Mesenchymal stem cell (in vitro differentiated cells and primary cell): ENCODE measurements around the gene GFRA1.

Experiments used
- DNase-seq: peaks from one replicate; pipeline ENCODE4 v3.0.0-alpha.2; 2013
- H2AFZ ChIP-seq: one replicate; pipeline ENCODE4 v1.6.1; 2013; ENCODE audit warnings: low read depth, mild to moderate bottlenecking, control low read depth, inconsistent platforms, low read length, moderate library complexity
- H2AK5ac ChIP-seq: 2 replicates; pipeline ENCODE4 v1.6.1; 2013; ENCODE audit warnings: low read length, moderate library complexity, mild to moderate bottlenecking, inconsistent platforms; ENCODE audit not compliant: severe bottlenecking
- H2BK120ac ChIP-seq: one replicate; pipeline ENCODE4 v1.6.1; 2013; ENCODE audit warnings: low read depth, mild to moderate bottlenecking, inconsistent platforms, low read length, moderate library complexity
- H2BK12ac ChIP-seq, 2 experiments: one replicate each; pipeline ENCODE4 v1.6.1; 2013; ENCODE audit warnings: inconsistent platforms in 2 of 2, low read length in 2 of 2, mild to moderate bottlenecking in 2 of 2, moderate library complexity in 2 of 2, control low read depth in 1 of 2
- H2BK15ac ChIP-seq: one replicate; pipeline ENCODE4 v1.6.1; 2013; ENCODE audit warnings: mild to moderate bottlenecking, low read depth, inconsistent platforms; ENCODE audit not compliant: poor library complexity, severe bottlenecking
- H2BK5ac ChIP-seq: 2 replicates; pipeline ENCODE4 v1.6.1; 2013; ENCODE audit warnings: low read depth, mild to moderate bottlenecking, low read length, control low read depth, inconsistent platforms; ENCODE audit not compliant: poor library complexity, severe bottlenecking
- H3K14ac ChIP-seq, 2 experiments: one replicate each; pipeline ENCODE4 v1.6.1; 2013; ENCODE audit warnings: inconsistent platforms in 2 of 2, low read length in 2 of 2, control low read depth in 1 of 2, mild to moderate bottlenecking in 1 of 2, moderate library complexity in 1 of 2
- H3K18ac ChIP-seq, 2 experiments: one replicate each; pipeline ENCODE4 v1.6.1; 2013; ENCODE audit warnings: inconsistent platforms in 2 of 2, low read length in 2 of 2, control low read depth in 1 of 2, low read depth in 1 of 2, mild to moderate bottlenecking in 1 of 2
- H3K23ac ChIP-seq, 2 experiments: one replicate each; pipeline ENCODE4 v1.6.1; 2013; ENCODE audit warnings: inconsistent platforms in 2 of 2, low read length in 2 of 2, mild to moderate bottlenecking in 2 of 2, moderate library complexity in 2 of 2, control low read depth in 1 of 2
- H3K27ac ChIP-seq: 2 replicates; pipeline ENCODE4 v1.5.1; 2013; ENCODE audit warnings: mild to moderate bottlenecking, moderate library complexity, low read length, control low read depth, inconsistent platforms; ENCODE audit not compliant: poor library complexity, severe bottlenecking
- H3K27me3 ChIP-seq, 2 experiments: 2 replicates each; pipeline versions ENCODE4 v1.6.1 to v1.7.0; 2013; ENCODE audit warnings: low read length in 2 of 2, mild to moderate bottlenecking in 2 of 2, moderate library complexity in 2 of 2, control low read depth in 1 of 2, inconsistent platforms in 1 of 2; ENCODE audit not compliant: control insufficient read depth in 1 of 2, insufficient read depth in 1 of 2
- H3K36me3 ChIP-seq, 2 experiments: 2 replicates each; pipeline versions ENCODE4 v1.6.1 to v1.7.0; 2013; ENCODE audit warnings: low read length in 2 of 2, control low read depth in 1 of 2, inconsistent platforms in 1 of 2, low read depth in 1 of 2, mild to moderate bottlenecking in 1 of 2; ENCODE audit not compliant: insufficient read depth in 2 of 2, control insufficient read depth in 1 of 2
- H3K4ac ChIP-seq, 2 experiments: one replicate each; pipeline ENCODE4 v1.6.1; 2013; ENCODE audit warnings: inconsistent platforms in 2 of 2, low read length in 2 of 2, mild to moderate bottlenecking in 2 of 2, moderate library complexity in 2 of 2, control low read depth in 1 of 2, low read depth in 1 of 2
- H3K4me1 ChIP-seq: 2 replicates; pipeline ENCODE4 v1.6.1; 2013; ENCODE audit warnings: low read depth, low read length, control low read depth; ENCODE audit not compliant: control insufficient read depth, insufficient read depth
- H3K4me2 ChIP-seq: 2 replicates; pipeline ENCODE4 v1.6.1; 2013; ENCODE audit warnings: low read length, mild to moderate bottlenecking, inconsistent platforms; ENCODE audit not compliant: poor library complexity, severe bottlenecking
- H3K4me3 ChIP-seq, 2 experiments: 2 replicates each; pipeline versions ENCODE4 v1.5.1 to v1.7.0; 2013; ENCODE audit warnings: low read length in 2 of 2, mild to moderate bottlenecking in 2 of 2, control low read depth in 1 of 2, low read depth in 1 of 2; ENCODE audit not compliant: insufficient read depth in 1 of 2
- H3K79me1 ChIP-seq: replicated peaks from 2 replicates; pipeline ENCODE4 v1.6.1; 2013; ENCODE audit warnings: mild to moderate bottlenecking, control low read depth, low read length, inconsistent platforms; ENCODE audit not compliant: poor library complexity, severe bottlenecking
- H3K9ac ChIP-seq: 2 replicates; pipeline ENCODE4 v1.7.0; 2013; ENCODE audit warnings: mild to moderate bottlenecking, low read length, moderate library complexity
- H3K9me3 ChIP-seq: 2 replicates; pipeline ENCODE4 v1.7.0; 2013; ENCODE audit warnings: mild to moderate bottlenecking, low read length; ENCODE audit not compliant: control insufficient read depth
- H4K8ac ChIP-seq: one replicate; pipeline ENCODE4 v1.6.1; 2013; ENCODE audit warnings: inconsistent platforms, mild to moderate bottlenecking, low read length, moderate library complexity
- H4K91ac ChIP-seq: one replicate; pipeline ENCODE4 v1.6.1; 2013; ENCODE audit warnings: mild to moderate bottlenecking, low read length, inconsistent platforms
- WGBS: methylation state at CpG from one replicate; pipeline ENCODE4 v1.1.7; 2013; ENCODE audit warnings: mixed read lengths; 5-methylcytosine and 5-hydroxymethylcytosine counted together

Gene GFRA1

GRCh38 chr10:116311706-116312490, 38.9 kb upstream of the GFRA1 start:
- H3K27ac ChIP-seq = no peak overlapping the region
- no peak overlapping the region for H3K23ac ChIP-seq
- H3K36me3 ChIP-seq = no peaks in the 10 kb centered on the region
- H3K4me1 ChIP-seq = no peaks in the 10 kb centered on the region
- no peak overlapping the region for H2BK120ac ChIP-seq
- no peak overlapping the region for H3K14ac ChIP-seq
- H3K79me1 ChIP-seq = no peaks in the 10 kb centered on the region
- H3K18ac ChIP-seq = no peak overlapping the region
- DNase-seq = no peak
- 75% methylated on average over 2 of the region's 2 CpGs for WGBS
- H2BK15ac ChIP-seq = no peak overlapping the region
- H4K91ac ChIP-seq = no peak overlapping the region
- no peak overlapping the region for H3K4me2 ChIP-seq
- no peaks in the 10 kb centered on the region for H3K27me3 ChIP-seq
- no peak overlapping the region for H2AK5ac ChIP-seq
- H3K9ac ChIP-seq = no peak overlapping the region
- H3K4me3 ChIP-seq = no peak overlapping the region
- no peak overlapping the region for H3K4ac ChIP-seq
- no peak overlapping the region for H4K8ac ChIP-seq
- no peak overlapping the region for H2BK12ac ChIP-seq
- H3K9me3 ChIP-seq = no peaks in the 10 kb centered on the region
- H2AFZ ChIP-seq = no peak overlapping the region
- H2BK5ac ChIP-seq = no peak overlapping the region

- H2BK15ac ChIP-seq = no peak overlapping the region
- H3K14ac ChIP-seq = no peak overlapping the region
- no peak overlapping the region for H2AK5ac ChIP-seq
- H2BK5ac ChIP-seq = no peak overlapping the region
- H3K36me3 ChIP-seq = no peaks in the 10 kb centered on the region
- H2AFZ ChIP-seq = no peak overlapping the region
- H3K4me3 ChIP-seq = no peak overlapping the region
- WGBS = 94% methylated on average over 5 of the region's 5 CpGs
- no peak overlapping the region for H3K9ac ChIP-seq
- no peak overlapping the region for H4K91ac ChIP-seq
- no peak overlapping the region for H2BK12ac ChIP-seq
- no peak overlapping the region for H4K8ac ChIP-seq
- no peak overlapping the region for H3K4me2 ChIP-seq
- H3K9me3 ChIP-seq = no peaks in the 10 kb centered on the region
- no peak for DNase-seq
- no peaks in the 10 kb centered on the region for H3K79me1 ChIP-seq
- H3K27me3 ChIP-seq = no peaks in the 10 kb centered on the region
- H3K4me1 ChIP-seq = no peaks in the 10 kb centered on the region
- H3K27ac ChIP-seq = no peak overlapping the region
- no peak overlapping the region for H3K4ac ChIP-seq
- H3K23ac ChIP-seq = no peak overlapping the region
- no peak overlapping the region for H2BK120ac ChIP-seq
- H3K18ac ChIP-seq = no peak overlapping the region
These were observed 38.0 kb upstream of the GFRA1 start for GRCh38 chr10:116311016-116311415.

GRCh38 chr10:116307455-116307854, 34.4 kb upstream of the GFRA1 start:
- Histone ChIP-seq H3K27me3 (no peaks in the 10 kb centered on the region), H3K9ac (peak overlapping the region; percentile 77), H3K14ac (no peak overlapping the region), H2BK5ac (no peak overlapping the region), H2AK5ac (no peak overlapping the region), H3K4ac (no peak overlapping the region), H3K18ac (no peak overlapping the region), H3K4me1 (no peaks in the 10 kb centered on the region), H3K27ac (no peak overlapping the region), H4K91ac (no peak overlapping the region), H2BK12ac (no peak overlapping the region), H3K79me1 (no peaks in the 10 kb centered on the region), H2BK120ac (no peak overlapping the region), H3K4me3 (no peak overlapping the region), H3K4me2 (no peak overlapping the region), H3K36me3 (no peaks in the 10 kb centered on the region), H2AFZ (no peak overlapping the region), H3K9me3 (no peaks in the 10 kb centered on the region), H4K8ac (peak overlapping the region; percentile 29), H3K23ac (no peak overlapping the region), H2BK15ac (no peak overlapping the region)
- 81% methylated on average over 3 of the region's 4 CpGs for WGBS
- no peak for DNase-seq

DNA sequence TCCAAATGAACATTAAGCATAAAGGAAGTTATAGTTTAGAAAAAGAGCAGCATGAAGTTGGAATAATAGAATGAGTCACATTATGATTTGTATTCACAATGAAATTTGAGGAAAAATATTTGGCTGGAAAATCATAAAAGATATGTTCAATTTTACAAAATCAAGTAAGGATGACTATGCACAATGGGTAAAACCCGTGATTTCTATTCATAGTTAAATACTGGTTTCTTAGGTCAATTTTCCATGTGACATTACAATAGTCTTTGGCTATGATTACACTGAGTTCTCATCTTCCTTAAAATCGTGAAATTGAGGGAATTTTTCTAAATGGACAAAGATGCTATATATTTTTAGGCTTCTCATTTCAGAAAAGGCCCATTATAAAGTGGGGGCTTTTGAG, 33.8 kb upstream of the GFRA1 start:
- Histone ChIP-seq H2AFZ (no peak overlapping the region), H2BK15ac (no peak overlapping the region), H3K4me1 (no peaks in the 10 kb centered on the region), H3K4me3 (no peak overlapping the region), H3K36me3 (no peaks in the 10 kb centered on the region), H3K9me3 (no peaks in the 10 kb centered on the region), H4K91ac (no peak overlapping the region), H3K27me3 (no peaks in the 10 kb centered on the region), H2AK5ac (no peak overlapping the region), H3K14ac (no peak overlapping the region), H4K8ac (no peak overlapping the region), H3K4ac (no peak overlapping the region), H3K4me2 (no peak overlapping the region), H3K23ac (no peak overlapping the region), H3K9ac (peak overlapping the region; percentile 77), H2BK5ac (no peak overlapping the region), H2BK12ac (no peak overlapping the region), H3K18ac (no peak overlapping the region), H2BK120ac (no peak overlapping the region), H3K27ac (no peak overlapping the region), H3K79me1 (no peaks in the 10 kb centered on the region)
- no CpG with 5 or more reads among the region's 2 CpGs for WGBS
- no peak for DNase-seq
